Stimulated activated naive CD8-positive, alpha-beta T cell treated with anti-CD3 and anti-CD28 coated beads, Interleukin-15, Interleukin-2, amounts not matched to agents 100 ng/mL and 50 ng/mL, for 24 hours (primary cell): ENCODE results near the gene C18orf63.
"Not testable (repeated sequence)": the region's sequence is repeated elsewhere in the genome, so short reads cannot be mapped to it uniquely, and the experiment has no call there.

Experiments used
- H3K27ac Mint-ChIP-seq: one replicate; pipeline ENCODE4 v1.8.0; 2021; ENCODE audit warnings: mild to moderate bottlenecking, mixed read lengths
- H3K27me3 Mint-ChIP-seq: one replicate; pipeline ENCODE4 v1.8.0; 2021; ENCODE audit warnings: mixed read lengths
- H3K36me3 Mint-ChIP-seq: one replicate; pipeline ENCODE4 v1.8.0; 2021; ENCODE audit warnings: low read depth, mixed read lengths
- H3K4me1 Mint-ChIP-seq: one replicate; pipeline ENCODE4 v1.8.0; 2021; ENCODE audit warnings: low read depth, mixed read lengths
- H3K4me3 Mint-ChIP-seq: one replicate; pipeline ENCODE4 v1.8.0; 2021; ENCODE audit warnings: mild to moderate bottlenecking, mixed read lengths
- H3K9me3 Mint-ChIP-seq: one replicate; pipeline ENCODE4 v1.8.0; 2021; ENCODE audit warnings: mixed read lengths

The C18orf63 gene

DNA sequence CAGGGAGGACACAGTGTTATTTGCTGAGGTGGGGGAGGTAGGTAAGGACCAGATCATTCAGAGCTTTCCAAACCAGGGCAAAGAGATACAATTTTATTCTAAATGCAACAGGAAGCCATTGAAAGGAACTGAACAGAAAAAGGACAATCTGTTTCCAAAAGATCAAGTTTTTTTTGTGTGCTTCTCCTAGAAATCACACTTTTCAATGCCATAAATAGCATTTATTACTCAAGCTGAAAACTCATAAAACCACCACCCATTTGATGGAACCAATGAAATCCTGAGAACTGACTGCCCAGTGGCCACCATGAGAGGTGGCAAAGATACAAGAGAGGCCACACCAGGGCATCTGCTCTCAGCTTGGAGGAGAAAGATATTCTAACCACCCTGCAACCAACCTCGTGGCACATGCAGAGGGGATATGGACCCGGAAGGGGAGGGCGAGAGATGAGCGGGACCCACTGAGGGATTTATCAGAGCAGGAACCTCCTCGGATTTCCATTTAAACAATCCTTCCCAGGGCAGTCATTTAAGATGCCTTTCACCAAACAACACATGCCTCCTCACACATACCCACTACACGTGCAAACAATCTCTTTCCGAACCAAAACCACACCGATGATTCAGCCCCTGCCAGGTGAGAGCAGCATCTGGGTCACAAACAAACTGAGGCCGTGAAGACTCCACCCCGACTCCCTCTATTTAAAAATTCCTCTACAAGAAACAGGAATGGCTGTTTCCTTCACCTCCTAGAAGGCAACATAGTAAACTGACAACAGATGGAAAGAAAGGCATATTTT lies 32.7 kb upstream of the C18orf63 start:
- peaks cover 10% of the 10 kb centered on the region for H3K36me3 Mint-ChIP-seq
- H3K9me3 Mint-ChIP-seq: no peaks in the 10 kb centered on the region
- H3K27me3 Mint-ChIP-seq: no peaks in the 10 kb centered on the region
- peaks cover 32% of the 10 kb centered on the region for H3K4me1 Mint-ChIP-seq
- H3K4me3 Mint-ChIP-seq: no peak overlapping the region
- peak overlapping the region; percentile 47 for H3K27ac Mint-ChIP-seq

GRCh38 chr18:74283646-74284045 lies 32.0 kb upstream of the C18orf63 start:
- Mint-ChIP-seq H3K9me3 (no peaks in the 10 kb centered on the region), H3K36me3 (peaks cover 10% of the 10 kb centered on the region), H3K4me1 (peaks cover 38% of the 10 kb centered on the region), H3K27ac (no peak overlapping the region), H3K27me3 (no peaks in the 10 kb centered on the region), H3K4me3 (no peak overlapping the region)

GRCh38 chr18:74284191-74284979 lies 31.3 kb upstream of the C18orf63 start:
- H3K36me3 Mint-ChIP-seq: peaks cover 14% of the 10 kb centered on the region
- no peaks in the 10 kb centered on the region for H3K9me3 Mint-ChIP-seq
- H3K4me1 Mint-ChIP-seq: peaks cover 38% of the 10 kb centered on the region
- no peak overlapping the region for H3K27ac Mint-ChIP-seq
- no peak overlapping the region for H3K4me3 Mint-ChIP-seq
- H3K27me3 Mint-ChIP-seq: no peaks in the 10 kb centered on the region

GRCh38 chr18:74284980-74285355 lies 30.7 kb upstream of the C18orf63 start:
- peaks cover 14% of the 10 kb centered on the region for H3K36me3 Mint-ChIP-seq
- no peaks in the 10 kb centered on the region for H3K9me3 Mint-ChIP-seq
- H3K27me3 Mint-ChIP-seq: no peaks in the 10 kb centered on the region
- H3K4me3 Mint-ChIP-seq: no peak overlapping the region
- no peak overlapping the region for H3K27ac Mint-ChIP-seq
- H3K4me1 Mint-ChIP-seq: peaks cover 38% of the 10 kb centered on the region

- H3K36me3 Mint-ChIP-seq: peaks cover 14% of the 10 kb centered on the region
- not testable (repeated sequence) for H3K9me3 Mint-ChIP-seq, H3K4me3 Mint-ChIP-seq, H3K27me3 Mint-ChIP-seq, H3K27ac Mint-ChIP-seq
- H3K4me1 Mint-ChIP-seq: peaks cover 38% of the 10 kb centered on the region
These were observed 30.1 kb upstream of the C18orf63 start for GRCh38 chr18:74285583-74285982.

- H3K9me3 Mint-ChIP-seq: no peaks in the 10 kb centered on the region
- H3K4me3 Mint-ChIP-seq: no peak overlapping the region
- peaks cover 13% of the 10 kb centered on the region for H3K36me3 Mint-ChIP-seq
- no peak overlapping the region for H3K27ac Mint-ChIP-seq
- H3K4me1 Mint-ChIP-seq: peaks cover 37% of the 10 kb centered on the region
- H3K27me3 Mint-ChIP-seq: no peaks in the 10 kb centered on the region
These were observed 29.4 kb upstream of the C18orf63 start for GRCh38 chr18:74286106-74286855.

DNA sequence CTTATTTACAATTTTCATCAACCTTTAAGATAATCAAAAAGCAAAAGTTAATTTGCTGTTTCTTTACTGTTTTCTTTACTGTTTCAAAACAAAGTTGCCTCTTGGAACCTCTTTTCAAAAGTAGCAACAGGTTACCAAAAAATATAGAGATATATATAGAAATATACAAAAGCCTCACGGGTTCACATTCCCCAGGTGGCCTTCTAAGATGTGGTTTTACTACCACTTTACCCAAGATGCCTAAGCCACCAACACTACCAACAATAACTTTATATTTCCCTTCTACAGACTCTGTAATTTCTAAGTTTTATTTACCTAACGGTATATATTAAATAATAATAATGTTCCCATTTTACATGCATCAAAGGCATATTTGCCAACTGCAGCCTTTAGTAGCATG lies 28.8 kb upstream of the C18orf63 start:
- Mint-ChIP-seq H3K4me1 (peaks cover 35% of the 10 kb centered on the region), H3K27me3 (no peaks in the 10 kb centered on the region), H3K36me3 (peaks cover 10% of the 10 kb centered on the region), H3K27ac (no peak overlapping the region), H3K4me3 (no peak overlapping the region), H3K9me3 (no peaks in the 10 kb centered on the region)

- Mint-ChIP-seq H3K4me3 (no peak overlapping the region), H3K36me3 (peaks cover 7% of the 10 kb centered on the region), H3K9me3 (no peaks in the 10 kb centered on the region), H3K4me1 (peaks cover 35% of the 10 kb centered on the region), H3K27ac (no peak overlapping the region), H3K27me3 (no peaks in the 10 kb centered on the region)
These were observed 27.6 kb upstream of the C18orf63 start for GRCh38 chr18:74288041-74288440.

GRCh38 chr18:74288730-74289129 lies 26.9 kb upstream of the C18orf63 start:
- Mint-ChIP-seq H3K9me3 (no peaks in the 10 kb centered on the region), H3K27me3 (no peaks in the 10 kb centered on the region), H3K36me3 (peaks cover 7% of the 10 kb centered on the region), H3K4me1 (peaks cover 31% of the 10 kb centered on the region), H3K27ac (no peak overlapping the region), H3K4me3 (no peak overlapping the region)

DNA sequence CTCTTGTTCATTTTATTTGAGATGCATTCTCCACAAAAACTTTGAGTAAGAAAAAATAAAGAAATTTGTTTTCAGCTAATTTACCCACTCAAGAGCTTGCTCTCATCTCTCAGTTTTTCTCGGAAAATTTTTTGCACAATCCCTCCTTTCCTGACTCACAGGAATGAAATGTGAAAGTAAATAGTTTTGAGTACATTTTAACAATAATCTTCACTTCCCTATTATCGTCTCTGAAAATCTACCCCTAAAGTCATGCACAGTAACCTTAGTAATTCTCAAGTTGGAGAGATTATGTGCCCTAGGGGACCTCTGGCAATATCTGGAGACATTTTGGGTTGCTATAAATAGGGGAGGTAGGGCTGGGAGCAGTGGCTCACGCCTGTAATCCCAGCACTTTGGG lies 26.5 kb upstream of the C18orf63 start:
- H3K36me3 Mint-ChIP-seq: peaks cover 7% of the 10 kb centered on the region
- no peak overlapping the region for H3K4me3 Mint-ChIP-seq
- peaks cover 31% of the 10 kb centered on the region for H3K4me1 Mint-ChIP-seq
- H3K27me3 Mint-ChIP-seq: no peaks in the 10 kb centered on the region
- no peak overlapping the region for H3K27ac Mint-ChIP-seq
- no peaks in the 10 kb centered on the region for H3K9me3 Mint-ChIP-seq

DNA sequence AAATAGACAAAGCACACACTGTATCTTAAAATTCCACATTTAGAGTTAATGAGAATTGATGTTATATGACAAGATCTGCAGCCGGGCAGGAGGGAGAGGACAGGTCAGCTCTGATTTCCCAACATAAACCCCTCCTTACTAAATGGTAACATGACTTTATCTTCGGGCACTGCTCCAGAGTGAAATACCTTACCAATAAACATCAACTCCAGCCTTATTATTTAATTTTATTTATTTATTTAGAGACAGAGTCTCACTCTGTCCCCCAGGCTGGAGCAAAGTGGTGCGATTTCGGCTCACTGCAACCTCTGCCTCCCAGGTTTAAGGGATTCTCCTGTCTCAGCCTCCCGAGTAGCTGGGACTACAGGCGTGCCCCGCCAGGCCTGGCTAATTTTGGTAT lies 25.6 kb upstream of the C18orf63 start:
- Mint-ChIP-seq H3K36me3 (peaks cover 7% of the 10 kb centered on the region), H3K27me3 (no peaks in the 10 kb centered on the region), H3K4me3 (no peak overlapping the region), H3K27ac (no peak overlapping the region), H3K4me1 (peaks cover 31% of the 10 kb centered on the region), H3K9me3 (no peaks in the 10 kb centered on the region)

DNA sequence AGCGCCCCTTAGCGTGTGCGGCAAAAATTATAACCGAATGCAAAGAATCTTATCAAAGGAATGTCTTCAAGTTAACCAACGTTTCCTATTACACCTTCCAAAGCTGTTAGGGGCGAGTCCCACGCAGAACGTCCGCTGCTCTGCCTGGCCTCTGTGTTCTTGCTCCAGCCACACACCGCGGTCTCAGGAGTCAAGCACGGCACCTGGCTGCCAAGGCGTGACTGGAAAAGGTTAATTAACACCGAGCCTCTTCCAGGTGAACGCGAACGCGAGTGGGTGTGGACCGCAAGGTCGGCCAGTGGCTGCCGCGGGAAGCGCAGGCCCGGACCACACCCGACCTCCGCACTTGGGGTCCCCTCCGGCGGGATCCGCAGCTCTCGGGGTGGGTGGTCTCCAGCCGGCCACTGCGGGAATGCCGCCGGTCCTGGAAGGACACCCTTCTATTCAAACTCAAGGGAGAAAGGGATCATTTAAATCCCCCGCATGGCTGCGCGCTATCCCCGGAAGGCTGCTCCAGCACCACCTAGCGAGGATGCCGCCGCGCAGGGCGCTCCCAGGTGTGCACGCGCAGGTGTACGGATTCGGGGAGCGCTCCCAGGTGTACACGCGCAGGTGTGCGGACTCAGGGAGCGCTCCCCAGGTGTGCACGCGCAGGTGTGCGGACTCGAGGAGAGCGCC lies 24.7 kb upstream of the C18orf63 start:
- H3K36me3 Mint-ChIP-seq: peaks cover 7% of the 10 kb centered on the region
- no peaks in the 10 kb centered on the region for H3K27me3 Mint-ChIP-seq
- H3K4me3 Mint-ChIP-seq: peak overlapping the region; percentile 92
- peaks cover 31% of the 10 kb centered on the region for H3K4me1 Mint-ChIP-seq
- no peaks in the 10 kb centered on the region for H3K9me3 Mint-ChIP-seq
- no peak overlapping the region for H3K27ac Mint-ChIP-seq

DNA sequence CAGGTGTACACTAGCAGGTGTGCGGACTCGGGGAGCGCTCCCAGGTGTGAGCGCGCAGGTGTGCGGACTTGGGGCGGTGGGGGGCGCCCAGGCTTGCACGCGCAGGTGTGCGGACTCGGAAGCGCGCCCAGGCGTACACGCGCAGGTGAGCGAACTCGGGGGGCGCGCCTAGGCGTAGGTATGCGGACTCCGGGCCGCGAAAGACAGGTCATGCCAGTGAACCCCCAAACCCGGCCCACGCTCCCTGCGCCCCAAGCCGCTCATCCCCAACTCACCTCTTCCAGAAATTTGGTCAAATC lies 24.2 kb upstream of the C18orf63 start:
- peaks cover 31% of the 10 kb centered on the region for H3K4me1 Mint-ChIP-seq
- H3K27me3 Mint-ChIP-seq: no peaks in the 10 kb centered on the region
- H3K27ac Mint-ChIP-seq: peak overlapping the region; percentile 90
- H3K36me3 Mint-ChIP-seq: peaks cover 7% of the 10 kb centered on the region
- H3K4me3 Mint-ChIP-seq: peak overlapping the region; percentile 92
- H3K9me3 Mint-ChIP-seq: no peaks in the 10 kb centered on the region

- Mint-ChIP-seq H3K4me3 (peak within 1 kb of the TSS; percentile 92), H3K4me1 (peaks cover 31% of the 10 kb centered on the region), H3K9me3 (no peaks in the 10 kb centered on the region), H3K27me3 (no peaks in the 10 kb centered on the region), H3K27ac (peak within 1 kb of the TSS; percentile 90), H3K36me3 (peaks cover 7% of the 10 kb centered on the region)
These were observed 23.7 kb upstream of the C18orf63 start, which contains the start of gene CYB5A for GRCh38 chr18:74291771-74292540. TSS of gene CYB5A (minus strand) at chr18:74291963. CDS start at chr18:74291875, 88 bp downstream.
